Activated naive CD4-positive, alpha-beta T cell (primary cell): ENCODE results near the gene PACS1.
"Not testable (repeated sequence)": the region's sequence is repeated elsewhere in the genome, so short reads cannot be mapped to it uniquely, and the experiment has no call there.

Experiments
- DNase-seq, 4 experiments: peaks; one replicate each; lab custom pipeline; 2025; lab: John Stamatoyannopoulos, UW

The PACS1 gene

GRCh38 chr11:66111158-66111557 is 41.1 kb downstream of the PACS1 start:
- no peak for DNase-seq

- no peak for DNase-seq
These were observed 42.0 kb downstream of the PACS1 start for GRCh38 chr11:66112041-66112491.

- no peak for DNase-seq
These were observed 42.8 kb downstream of the PACS1 start for GRCh38 chr11:66112601-66113499.

GRCh38 chr11:66114957-66115356 is 44.9 kb downstream of the PACS1 start:
- not testable (repeated sequence) for DNase-seq

GRCh38 chr11:66115638-66116301 is 45.7 kb downstream of the PACS1 start:
- DNase-seq = no peak

- DNase-seq = no peak
These were observed 46.7 kb downstream of the PACS1 start for GRCh38 chr11:66116576-66117361.

- DNase-seq = no peak
These were observed 48.8 kb downstream of the PACS1 start for GRCh38 chr11:66118847-66119246.

- no peak for DNase-seq
These were observed 49.5 kb downstream of the PACS1 start for GRCh38 chr11:66119348-66120133.

GRCh38 chr11:66121466-66121865 is 51.4 kb downstream of the PACS1 start:
- DNase-seq = no peak

GRCh38 chr11:66123902-66124301 is 53.8 kb downstream of the PACS1 start:
- DNase-seq = no peak

- no peak for DNase-seq
These were observed 54.5 kb downstream of the PACS1 start for GRCh38 chr11:66124564-66124963.

GRCh38 chr11:66126064-66126463 is 56.0 kb downstream of the PACS1 start:
- no peak for DNase-seq

- DNase-seq = peak in 3 of 4 experiments; percentile 11 to 44 (median 34)
These were observed 56.9 kb downstream of the PACS1 start for GRCh38 chr11:66126808-66127555.

GRCh38 chr11:66130978-66131377 is 60.9 kb downstream of the PACS1 start:
- DNase-seq = no peak

- no peak for DNase-seq
These were observed 62.0 kb downstream of the PACS1 start for GRCh38 chr11:66131937-66132632.

- no peak for DNase-seq
These were observed 63.2 kb downstream of the PACS1 start for GRCh38 chr11:66133216-66133775.

GRCh38 chr11:66136752-66137123 is 66.7 kb downstream of the PACS1 start:
- DNase-seq = no peak

GRCh38 chr11:66139817-66140404 is 69.8 kb downstream of the PACS1 start:
- no peak for DNase-seq
